ENCODE results near the gene CRX.
"Not testable (repeated sequence)": the region's sequence is repeated elsewhere in the genome, so short reads cannot be mapped to it uniquely, and the experiment has no call there.

CRX gene

DNA sequence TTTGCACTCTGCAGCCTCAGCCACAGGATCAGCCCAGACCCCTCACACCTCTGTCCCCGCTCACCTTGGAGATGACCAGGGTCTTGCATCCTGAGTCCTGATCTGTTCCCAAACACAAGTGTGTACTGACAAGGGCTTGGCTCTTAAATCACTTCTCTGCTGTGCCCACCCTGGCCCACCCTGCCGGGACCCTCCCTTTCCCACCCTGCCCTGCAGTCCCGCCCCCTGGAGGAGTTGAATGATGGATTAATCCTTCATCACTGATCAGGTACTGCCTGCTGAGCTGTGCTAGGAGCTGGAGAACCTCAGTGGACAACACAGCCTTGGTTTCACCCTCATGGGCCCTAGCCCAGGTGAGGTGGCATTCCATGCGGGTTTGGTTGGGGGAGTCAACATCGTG, 17.3 kb upstream of the CRX start, which contains the start of gene TPRX1:
Gene TPRX1 (minus strand): TSS at position 101 of the 400 bp plus-strand sequence. CDS start 12 bp downstream, at position 89.
- DNase-seq: not testable (repeated sequence)

DNA sequence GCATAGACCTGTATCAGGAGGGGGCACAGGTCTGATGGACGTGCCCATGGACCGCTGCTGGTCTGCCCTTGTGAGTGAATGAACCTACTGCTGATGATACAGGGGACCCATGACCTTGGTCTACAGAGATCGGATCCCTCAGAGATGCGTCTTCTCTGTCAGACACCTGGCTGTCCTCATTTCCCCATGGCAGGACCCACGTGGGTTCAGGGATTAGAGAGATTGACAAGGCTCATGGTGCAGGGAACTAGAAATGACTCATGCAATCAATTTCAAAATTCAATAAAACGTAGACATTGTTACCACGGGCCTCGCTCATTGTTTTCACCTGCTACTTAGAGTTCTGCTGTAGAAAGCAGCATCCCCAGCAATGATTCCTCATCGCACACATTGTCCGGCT, 16.4 kb upstream of the CRX start:
- no peak for DNase-seq

DNA sequence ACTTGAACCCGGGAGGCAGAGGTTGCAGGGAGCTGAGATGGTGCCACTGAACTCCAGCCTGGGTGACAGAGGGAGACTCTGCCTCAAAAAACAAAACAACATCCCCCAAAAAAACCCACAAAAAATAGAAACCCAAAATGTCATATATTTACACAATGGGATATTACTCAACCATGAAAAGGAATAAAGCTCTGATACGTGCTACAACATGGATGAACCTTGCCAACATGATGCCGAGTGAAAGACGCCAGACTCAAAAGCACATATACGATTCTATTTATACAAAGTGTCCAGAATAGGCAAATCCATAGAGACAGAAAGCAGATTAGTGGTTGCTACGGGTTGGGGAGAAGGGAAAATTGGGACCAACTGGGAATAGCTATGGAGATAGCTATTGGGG, 15.3 kb upstream of the CRX start:
- DNase-seq: no peak

DNA sequence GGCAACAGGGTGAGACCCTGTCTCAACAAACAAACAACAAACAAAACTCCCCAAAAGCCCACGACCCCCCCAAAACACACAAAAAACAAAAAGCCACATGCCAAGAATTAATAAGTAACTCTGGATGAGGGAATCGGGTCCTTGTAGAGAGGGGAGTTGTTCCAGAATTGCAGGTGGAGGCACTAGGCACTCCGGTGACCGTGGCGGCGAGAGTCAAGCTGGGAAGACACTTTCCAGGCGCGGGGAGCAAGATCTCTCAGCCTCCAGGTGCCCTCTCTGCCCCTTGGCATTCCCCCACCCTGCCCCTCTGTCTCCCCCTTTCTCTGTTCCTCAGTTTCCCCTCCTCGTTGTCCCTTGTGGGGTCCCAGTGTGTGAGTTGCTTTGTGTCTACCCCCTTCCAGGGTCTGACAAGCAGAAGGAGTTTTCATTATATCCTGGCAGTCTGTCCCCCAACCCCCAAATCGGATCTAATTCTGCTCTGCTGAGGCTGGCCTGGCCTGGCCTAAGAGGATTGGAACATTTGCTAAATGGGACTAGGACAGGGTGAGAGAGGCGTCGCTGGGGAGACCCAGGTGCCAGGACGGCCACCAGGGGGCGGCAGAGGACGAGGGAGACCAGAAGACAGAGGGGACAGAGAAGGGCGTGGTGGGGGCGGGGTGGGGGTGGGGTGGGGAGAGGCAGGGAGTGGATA, 8.3 kb upstream of the CRX start:
- DNase-seq: peak; percentile 5 to 49 (median 43)

DNA sequence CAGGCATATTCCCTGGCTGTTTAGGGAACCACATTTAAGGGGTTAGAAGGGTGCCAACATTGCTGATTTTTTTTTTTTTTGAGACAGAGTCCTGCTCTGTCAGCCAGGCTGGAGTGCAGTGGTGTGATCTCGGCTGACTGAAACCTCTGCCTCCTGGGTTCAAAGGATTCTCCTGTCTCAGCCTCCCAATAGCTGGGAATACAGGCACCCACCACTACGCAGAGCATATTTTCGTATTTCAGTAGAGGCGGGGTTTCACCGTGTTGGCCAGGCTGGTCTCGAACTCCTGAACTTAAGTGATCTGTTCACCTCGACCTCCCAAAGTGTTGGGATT, 7.8 kb upstream of the CRX start:
- no peak for DNase-seq

DNA sequence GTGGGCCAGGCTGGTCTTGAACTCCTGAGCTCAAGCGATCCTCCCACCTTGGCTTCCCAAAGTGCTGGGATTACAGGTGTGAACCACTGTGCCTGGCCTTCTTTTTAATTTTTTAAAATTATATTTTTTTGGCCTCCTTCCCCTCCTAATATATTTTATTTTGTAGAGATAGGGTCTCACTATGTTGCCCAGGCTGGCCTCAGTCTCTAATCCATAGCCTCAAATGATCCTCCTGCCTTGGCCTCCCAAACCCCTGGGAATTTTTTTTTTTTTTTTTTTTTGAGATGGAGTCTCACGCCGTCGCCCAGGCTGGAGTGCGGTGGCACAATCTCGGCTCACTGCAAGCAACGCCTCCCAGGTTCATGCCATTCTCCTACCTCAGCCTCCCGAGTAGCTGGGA, 5.5 kb upstream of the CRX start:
- not testable (repeated sequence) for DNase-seq

DNA sequence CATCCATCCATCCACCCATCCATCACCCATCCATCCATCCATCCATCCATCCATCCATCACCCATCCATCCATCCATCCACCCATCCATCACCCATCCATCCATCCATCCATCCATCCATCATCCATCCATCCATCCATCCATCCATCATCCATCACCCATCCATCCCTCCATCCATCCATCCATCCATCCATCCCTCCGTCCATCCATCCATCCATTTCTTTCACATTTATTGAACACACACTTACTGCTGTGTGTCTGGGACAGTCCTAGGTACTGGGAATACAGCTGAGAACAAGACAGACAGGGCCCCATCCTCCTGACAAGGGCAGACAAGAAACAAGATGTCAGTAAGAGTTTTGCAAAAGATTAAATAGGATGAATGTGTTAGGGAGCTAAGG, 3.5 kb upstream of the CRX start:
- not testable (repeated sequence) for DNase-seq

DNA sequence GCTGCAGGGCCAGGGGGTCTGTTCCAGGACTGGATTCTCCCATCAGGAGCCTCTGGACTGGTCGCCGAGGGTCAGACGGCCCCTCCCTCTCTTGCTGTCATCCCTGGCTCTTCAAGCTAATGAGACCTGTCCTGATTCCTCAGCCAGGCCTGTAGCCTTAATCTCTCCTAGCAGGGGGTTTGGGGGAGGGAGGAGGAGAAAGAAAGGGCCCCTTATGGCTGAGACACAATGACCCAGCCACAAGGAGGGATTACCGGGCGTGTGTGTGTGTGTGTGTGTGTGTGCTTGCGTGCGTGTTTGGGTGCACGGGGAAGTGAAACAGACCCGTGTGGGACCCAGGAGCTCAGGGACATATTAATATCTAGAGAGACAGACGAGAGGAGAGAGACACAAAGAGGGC, 1.9 kb upstream of the CRX start:
- no peak for DNase-seq

DNA sequence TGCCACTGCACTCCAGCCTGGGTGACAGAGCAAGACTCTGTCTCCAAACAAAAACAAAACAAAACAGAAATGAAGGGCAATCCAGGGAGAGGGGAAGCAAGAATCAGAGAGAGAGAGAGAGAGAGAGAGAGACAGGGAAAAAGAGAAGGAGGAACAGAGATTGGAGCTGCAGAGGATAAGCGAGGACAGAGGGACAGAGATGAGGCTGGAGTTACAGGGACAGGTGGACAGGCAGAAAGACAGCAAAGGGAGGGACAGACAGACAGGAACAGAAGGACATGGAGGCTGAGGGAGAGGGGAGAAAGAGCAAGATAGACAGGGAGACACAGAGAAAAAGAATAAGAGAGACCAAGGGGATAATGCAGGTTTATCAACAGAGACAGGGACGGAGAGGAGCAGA, 1.3 kb upstream of the CRX start:
- no peak for DNase-seq

DNA sequence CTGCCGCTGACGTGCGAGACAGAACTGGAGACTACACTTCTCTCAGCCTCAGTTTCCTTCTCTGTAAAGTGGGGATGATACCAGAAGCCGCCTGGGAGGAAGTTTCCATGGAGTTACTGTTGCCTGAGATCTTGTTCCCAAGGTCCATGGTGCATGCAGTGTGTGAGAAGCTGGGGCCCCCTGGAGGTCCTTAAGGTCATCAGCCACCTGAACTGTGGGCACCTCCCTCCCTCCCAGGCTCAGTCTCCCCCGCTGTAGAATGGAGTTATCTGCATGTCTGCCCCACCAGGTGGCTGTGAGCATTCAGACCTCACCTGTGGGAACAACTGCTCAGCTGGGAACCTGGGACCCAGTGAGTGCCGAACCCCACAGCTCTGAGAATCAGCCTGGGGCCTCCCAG, 2.7 kb downstream of the CRX start:
- DNase-seq: no peak

DNA sequence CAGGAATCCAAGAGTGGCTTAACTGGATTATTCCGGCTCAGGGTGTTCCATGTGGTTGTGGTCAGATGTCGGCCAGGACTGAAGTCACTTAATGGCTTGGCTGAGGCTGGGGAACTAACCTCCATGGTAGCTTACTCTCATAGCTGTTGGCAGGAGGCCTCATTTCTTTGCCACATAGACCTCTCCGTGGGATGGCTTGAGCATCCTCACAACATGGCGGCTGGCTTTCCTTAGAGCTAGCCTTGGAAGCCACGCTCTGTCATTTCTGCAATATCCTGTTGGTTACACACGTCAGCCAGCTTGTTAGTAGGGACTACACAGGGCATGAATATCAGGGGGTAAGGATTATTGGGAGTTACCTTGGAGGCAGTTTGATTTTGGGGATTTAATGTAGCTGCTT, 5.1 kb downstream of the CRX start:
- no peak for DNase-seq

DNA sequence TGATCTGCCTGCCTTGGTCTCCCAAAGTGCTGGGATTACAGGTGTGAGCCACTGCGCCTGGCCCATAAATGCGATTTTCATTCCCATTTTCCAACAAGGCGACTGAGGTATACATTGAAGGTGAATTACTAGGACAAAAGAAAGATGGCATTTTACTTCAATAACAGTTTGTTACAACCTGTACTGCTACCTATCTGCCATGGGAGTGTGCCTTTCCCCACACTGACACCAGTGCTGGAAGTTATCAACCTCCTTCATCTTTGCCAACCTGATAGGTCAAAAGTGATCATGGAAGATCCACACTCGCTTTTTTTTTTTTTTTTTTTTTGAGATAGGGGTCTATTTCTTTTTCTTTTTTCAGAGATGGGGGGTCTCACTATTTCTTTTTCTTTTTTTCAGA, 11.0 kb downstream of the CRX start:
- no peak for DNase-seq

DNA sequence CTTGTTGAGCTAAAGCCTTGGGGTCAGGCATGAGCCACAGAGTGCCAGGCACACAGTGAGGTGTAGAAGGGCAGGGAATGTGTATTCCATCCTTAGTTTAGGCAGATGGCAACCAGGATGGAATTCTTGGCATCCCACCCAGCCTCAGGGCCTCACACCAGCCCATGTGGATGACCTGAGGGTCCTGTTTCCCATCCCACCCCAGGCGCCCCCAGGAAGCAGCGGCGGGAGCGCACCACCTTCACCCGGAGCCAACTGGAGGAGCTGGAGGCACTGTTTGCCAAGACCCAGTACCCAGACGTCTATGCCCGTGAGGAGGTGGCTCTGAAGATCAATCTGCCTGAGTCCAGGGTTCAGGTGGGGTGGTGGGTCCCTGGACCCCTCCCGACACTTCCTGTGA, 14.3 kb downstream of the CRX start:
- no peak for DNase-seq

DNA sequence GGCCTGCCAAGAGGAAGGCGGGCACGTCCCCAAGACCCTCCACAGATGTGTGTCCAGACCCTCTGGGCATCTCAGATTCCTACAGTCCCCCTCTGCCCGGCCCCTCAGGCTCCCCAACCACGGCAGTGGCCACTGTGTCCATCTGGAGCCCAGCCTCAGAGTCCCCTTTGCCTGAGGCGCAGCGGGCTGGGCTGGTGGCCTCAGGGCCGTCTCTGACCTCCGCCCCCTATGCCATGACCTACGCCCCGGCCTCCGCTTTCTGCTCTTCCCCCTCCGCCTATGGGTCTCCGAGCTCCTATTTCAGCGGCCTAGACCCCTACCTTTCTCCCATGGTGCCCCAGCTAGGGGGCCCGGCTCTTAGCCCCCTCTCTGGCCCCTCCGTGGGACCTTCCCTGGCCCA, 17.7 kb downstream of the CRX start:
- DNase-seq: no peak

DNA sequence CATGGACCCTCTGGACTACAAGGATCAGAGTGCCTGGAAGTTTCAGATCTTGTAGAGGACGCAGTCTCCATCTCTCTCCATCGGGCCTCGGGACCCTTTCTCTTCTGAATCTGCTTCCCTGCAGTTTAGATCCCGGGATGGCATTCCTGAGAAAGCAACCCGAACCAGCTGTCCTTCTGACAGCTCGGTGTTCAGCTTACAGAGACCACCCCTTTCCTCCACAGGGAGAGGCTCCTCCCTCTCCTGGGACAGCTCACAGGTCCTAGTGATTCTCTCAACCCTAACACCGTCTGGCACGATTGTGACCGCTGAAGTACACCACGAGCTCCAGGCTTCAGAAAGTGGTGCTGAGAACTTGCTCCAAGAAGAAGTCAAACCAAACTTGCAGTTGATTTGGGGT, 18.2 kb downstream of the CRX start:
- DNase-seq: no peak

DNA sequence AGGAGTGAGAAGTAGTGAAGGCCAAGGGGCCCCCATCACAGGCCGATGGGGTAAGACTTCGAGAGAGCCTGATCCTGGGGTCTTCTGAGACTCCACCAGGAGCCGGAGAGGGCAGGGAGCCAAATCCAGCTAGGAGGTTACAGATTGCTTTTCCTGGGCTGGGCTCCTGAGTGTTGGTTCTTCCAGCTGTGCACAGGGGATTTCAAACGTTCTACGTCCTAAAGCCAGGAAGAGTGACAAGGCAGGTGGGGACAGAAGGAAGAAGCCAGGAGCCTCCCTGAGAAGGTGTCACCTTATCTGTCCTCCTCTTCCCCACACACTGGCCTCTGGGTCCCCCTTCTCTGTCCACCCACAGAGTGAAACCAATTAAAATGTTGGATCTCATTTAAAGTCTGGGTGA, 21.2 kb downstream of the CRX start:
- no peak for DNase-seq

DNA sequence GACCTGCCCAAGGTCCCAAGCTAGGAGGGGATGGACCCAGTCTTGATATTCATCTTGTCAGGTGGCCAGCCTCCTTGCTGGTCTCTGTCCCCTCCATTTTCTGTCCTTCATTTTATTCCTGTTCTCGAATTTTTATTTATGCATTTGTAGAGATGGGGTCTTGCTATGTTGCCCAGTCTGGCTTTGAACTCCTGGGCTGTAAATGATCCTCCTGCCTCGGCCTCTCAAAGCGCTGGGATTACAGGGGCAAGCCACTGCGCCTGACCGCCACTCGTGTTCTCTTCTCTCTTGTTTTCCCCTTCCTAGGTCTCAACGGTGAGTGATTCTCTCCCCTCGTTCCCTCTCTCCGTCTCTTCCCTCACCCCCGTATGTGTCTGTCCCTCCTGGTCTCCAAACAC, 26.7 kb downstream of the CRX start:
- no peak for DNase-seq

DNA sequence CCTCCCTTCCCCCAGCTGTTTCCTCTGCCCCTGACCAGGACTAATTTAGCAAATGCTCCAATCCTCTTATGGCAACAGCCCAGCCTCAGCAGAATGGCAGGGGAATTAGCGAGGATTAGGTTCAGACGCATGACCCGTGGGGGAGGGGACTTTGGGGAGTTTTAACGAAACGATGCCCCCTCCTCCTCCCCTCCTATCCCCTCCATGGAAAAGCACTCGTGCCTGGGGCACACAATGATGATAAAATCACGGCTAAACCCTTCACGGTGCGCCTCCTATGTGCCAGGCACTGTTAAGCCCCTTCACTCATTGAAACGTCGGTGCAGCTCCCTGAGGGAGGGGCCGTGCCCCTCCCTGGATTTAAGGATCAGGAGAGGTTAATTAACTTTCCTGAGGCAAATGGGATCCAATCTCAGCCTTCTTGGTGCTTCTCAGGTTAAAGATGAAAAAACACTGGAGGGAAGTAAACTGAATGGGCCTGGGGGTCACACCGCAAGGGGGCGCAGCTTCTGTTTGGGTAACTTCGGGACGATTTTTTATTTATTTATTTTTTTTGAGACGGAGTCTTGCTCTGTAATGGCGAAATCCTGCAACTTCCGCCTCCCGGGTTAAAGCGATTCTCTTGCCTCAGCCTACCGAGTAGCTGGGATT, 27.2 kb downstream of the CRX start:
- DNase-seq: no peak

DNA sequence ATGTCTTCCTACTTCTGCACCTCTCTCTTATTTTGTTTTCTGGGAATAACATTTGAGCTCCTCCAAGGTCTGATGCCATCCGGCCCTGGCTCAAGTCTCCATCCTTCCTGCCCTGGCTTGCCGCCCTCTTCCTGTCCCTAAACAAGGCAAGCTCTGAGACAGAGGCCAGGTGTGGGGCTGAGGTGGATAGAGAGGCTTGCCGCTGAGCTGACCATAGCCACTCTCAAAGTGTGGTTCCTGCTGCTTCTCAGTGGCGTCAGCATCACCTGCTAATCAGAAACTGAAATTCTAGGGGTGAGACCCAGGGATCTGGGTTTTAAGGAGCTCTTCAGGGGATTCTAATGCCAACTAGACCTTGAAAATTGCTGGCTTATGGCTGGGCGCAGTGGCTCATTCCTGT, 31.3 kb downstream of the CRX start:
- DNase-seq: no peak

DNA sequence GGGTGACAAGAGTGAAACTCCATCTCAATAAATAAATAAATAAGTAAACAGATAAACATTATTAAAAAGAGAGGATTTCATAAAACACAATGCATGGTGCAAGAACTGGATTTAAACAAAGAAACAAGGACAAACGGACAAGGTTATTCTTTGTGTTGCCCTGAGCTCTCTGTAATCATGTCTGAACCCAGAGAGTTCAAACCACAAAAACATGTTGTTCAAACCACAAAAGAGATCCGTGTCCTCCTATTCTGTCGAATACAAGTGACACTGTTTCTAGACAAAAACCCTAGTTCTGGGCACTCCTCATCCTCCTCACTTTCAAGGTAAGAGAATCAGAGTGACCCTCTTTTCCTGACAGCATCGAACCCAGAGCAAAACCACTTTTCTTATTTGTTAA, 32.7 kb downstream of the CRX start:
- no peak for DNase-seq

DNA sequence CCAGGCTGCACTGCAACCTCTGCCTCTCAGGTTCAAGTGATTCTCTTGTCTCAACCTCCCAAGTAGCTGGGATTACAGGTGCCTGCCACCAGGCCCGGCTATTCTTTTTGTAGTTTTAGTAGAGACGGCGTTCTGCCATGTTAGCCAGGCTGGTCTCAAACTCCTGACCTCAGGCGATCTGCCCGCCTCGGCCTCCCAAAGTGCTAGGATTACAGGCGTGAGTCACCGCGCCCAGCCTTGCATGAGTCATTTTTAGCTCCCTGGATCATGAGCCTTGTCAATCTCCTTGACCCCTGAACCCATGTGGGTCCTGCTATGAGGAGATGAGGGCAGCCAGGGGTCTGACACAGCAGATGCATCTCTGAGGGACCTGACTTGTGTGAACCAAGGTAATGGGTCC, 36.5 kb downstream of the CRX start:
- DNase-seq: not testable (repeated sequence)

DNA sequence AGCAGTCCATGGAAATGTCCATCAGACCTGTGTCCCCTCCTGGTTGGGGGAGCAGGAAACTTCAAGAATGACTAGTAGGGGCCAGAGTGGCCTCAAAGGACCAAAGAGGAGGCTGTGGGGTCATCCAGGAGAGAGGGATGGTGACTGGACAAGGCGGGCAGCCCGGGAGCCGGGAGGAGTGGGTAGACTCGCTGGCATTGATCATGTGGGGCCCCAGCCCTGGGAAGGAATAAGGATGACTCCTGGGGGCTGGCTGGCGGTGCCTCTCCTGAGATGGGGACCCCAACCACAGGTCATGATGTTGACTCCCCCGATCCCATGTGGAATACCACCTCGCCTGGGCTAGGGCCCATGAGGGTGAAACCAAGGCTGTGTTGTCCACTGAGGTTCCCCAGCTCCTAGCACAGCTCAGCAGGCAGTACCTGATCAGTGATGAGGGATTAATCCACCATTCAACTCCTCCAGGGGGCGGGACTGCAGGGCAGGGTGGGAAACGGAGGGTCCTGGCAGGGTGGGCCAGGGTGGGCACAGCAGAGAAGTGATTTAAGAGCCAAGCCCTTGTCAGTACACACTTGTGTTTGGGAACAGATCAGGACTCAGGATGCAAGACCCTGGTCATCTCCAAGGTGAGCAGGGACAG, 37.0 kb downstream of the CRX start, which contains the start of gene TPRX2:
Gene TPRX2 (plus strand): TSS at position 590 of the 640 bp plus-strand sequence. CDS start 12 bp downstream, at position 602.
- not testable (repeated sequence) for DNase-seq

DNA sequence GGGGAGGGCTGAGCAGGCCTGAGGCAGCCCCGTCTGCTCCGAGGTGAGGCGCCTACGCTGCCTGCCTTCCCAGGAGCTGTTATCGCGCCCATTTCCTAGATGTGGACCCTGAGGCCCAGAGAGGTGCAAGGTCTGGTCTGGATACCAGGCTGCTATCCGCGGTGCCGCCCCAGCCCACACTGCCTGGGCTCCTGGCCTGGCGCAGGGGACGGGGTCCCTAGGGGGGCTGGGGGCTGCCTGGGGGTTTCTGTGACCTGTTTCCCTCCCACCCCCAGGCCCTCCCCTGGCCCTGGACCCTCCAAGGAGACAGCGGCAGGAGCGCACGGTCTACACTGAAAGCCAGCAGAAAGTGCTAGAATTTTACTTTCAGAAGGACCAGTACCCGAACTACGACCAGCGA, 38.1 kb downstream of the CRX start:
- not testable (repeated sequence) for DNase-seq

DNA sequence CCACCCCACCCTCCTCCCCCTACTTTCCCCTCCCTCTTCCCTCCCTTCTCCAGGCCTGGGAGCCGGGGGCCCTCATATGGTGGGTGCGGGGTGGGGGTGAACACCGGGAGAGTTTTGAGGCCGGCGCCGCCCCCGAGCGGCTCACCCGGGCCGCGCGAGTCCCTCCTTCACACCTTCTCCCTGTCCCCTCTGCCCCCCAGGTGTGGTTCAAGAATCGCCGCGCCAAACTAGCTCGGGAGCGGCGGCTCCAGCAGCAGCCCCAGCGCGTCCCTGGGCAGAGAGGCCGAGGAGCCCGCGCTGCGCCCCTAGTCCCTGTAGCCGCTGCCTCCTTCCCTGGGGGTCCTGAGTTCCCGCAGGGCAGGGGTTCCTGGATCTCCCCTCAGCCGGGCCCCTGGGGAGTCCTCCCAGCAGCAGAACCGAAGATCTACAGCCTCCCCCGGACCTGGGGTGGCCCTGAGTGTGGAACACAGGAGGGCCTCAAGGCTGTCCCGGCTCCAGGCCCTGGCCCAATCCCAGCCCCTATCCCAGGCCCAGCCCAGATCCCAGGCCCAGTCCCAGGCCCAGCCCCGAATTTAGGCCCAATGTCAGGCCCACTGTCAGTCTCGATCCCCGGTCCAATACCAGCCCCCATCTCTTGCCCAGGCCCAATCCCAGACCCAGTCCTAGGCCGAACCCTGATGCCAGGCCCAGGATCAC, 39.0 kb downstream of the CRX start:
- no peak for DNase-seq
